Endothelial cell of umbilical vein (primary cell): ENCODE measurements around the gene LRCH1. TPM values are rescaled to one million over a fixed set of nuclear protein-coding genes. Genes with fewer than 3 reads are reported as not detected.

Experiments used
- BruUV-seq: library from RNA; stranded (reverse); fragments of 400-500 nt; replicated peaks from 2 replicates; lab custom pipeline; 2021; lab: Mats Ljungman, UMichigan
- CTCF ChIA-PET: fragments of 300-600, 350-600 bp; sonication (Branson Sonifier 250); formaldehyde crosslinking; loops from one replicate; lab custom pipeline; 2021; ENCODE audit warnings: antibody characterized with exemption, inconsistent platforms; lab: Charles Lee
- POLR2A ChIA-PET: fragments of 300-600, 350-600 bp; sonication (Branson Sonifier 250); formaldehyde crosslinking; loops from one replicate; lab custom pipeline; 2021; ENCODE audit warnings: antibody characterized with exemption, inconsistent platforms; lab: Charles Lee
- DNase-seq: peaks from one replicate; pipeline ENCODE4 v3.0.0-alpha.2; 2011; ENCODE audit warnings: low read depth, low spot score
- FAIRE-seq: peaks from 2 replicates; lab custom pipeline; 2011; peaks lifted over from hg19 to GRCh38; lab: Jason Lieb, UNC
- H2AFZ ChIP-seq: 2 replicates; pipeline ENCODE4 v1.6.0; 2012; ENCODE audit warnings: low read depth, low read length, control low read depth, inconsistent platforms
- H3K27ac ChIP-seq: 2 replicates; pipeline ENCODE4 v1.5.1; 2011; ENCODE audit warnings: low read depth, mild to moderate bottlenecking, control low read depth, low read length, moderate library complexity; ENCODE audit not compliant: insufficient read depth
- H3K27me3 ChIP-seq, 2 experiments: 2 replicates each; pipeline versions ENCODE4 v1.6.0 to v1.6.1; 2011; ENCODE audit warnings: low read length in 2 of 2, mixed read lengths in 1 of 2; ENCODE audit not compliant: control insufficient read depth in 2 of 2, insufficient read depth in 2 of 2
- H3K36me3 ChIP-seq, 2 experiments: 2 replicates in 1 of 2; 3 replicates in 1 of 2; pipeline ENCODE4 v1.5.1; 2011; ENCODE audit warnings: low read length in 2 of 2, mild to moderate bottlenecking in 1 of 2, moderate library complexity in 1 of 2; ENCODE audit not compliant: control insufficient read depth in 2 of 2, insufficient read depth in 2 of 2; ENCODE audit errors: extremely low read depth in 1 of 2
- H3K4me1 ChIP-seq: 3 replicates; pipeline ENCODE4 v1.5.1; 2011; ENCODE audit warnings: mild to moderate bottlenecking, low read length; ENCODE audit not compliant: control insufficient read depth, insufficient read depth; ENCODE audit errors: extremely low read depth
- H3K4me2 ChIP-seq: 2 replicates; pipeline ENCODE4 v1.6.1; 2011; ENCODE audit warnings: low read length, control low read depth, mixed read lengths; ENCODE audit not compliant: insufficient read depth
- H3K4me3 ChIP-seq, 3 experiments: fragments of 200-600 bp in 1 of 3; sonication (generic), shearing (Covaris generic) in 1 of 3; replicated peaks in 1 of 3; 2 replicates each; pipeline ENCODE4 v1.5.1; 2011 to 2016; ENCODE audit warnings: control low read depth in 3 of 3, low read length in 3 of 3, mild to moderate bottlenecking in 2 of 3, inconsistent platforms in 1 of 3, low read depth in 1 of 3, moderate library complexity in 1 of 3; ENCODE audit not compliant: insufficient read depth in 1 of 3
- H3K79me2 ChIP-seq: 2 replicates; pipeline ENCODE4 v1.6.0; 2012; ENCODE audit warnings: low read length, inconsistent platforms; ENCODE audit not compliant: control insufficient read depth, insufficient read depth
- H3K9ac ChIP-seq: replicated peaks from 2 replicates; pipeline ENCODE3; 2011; ENCODE audit warnings: low read length, control low read depth; ENCODE audit not compliant: insufficient read depth; ENCODE audit errors: extremely low read depth
- H3K9me1 ChIP-seq: replicated peaks from 3 replicates; pipeline ENCODE4 v1.6.0; 2011; ENCODE audit warnings: mild to moderate bottlenecking, low read length; ENCODE audit not compliant: control insufficient read depth, insufficient read depth; ENCODE audit errors: extremely low read depth
- H3K9me3 ChIP-seq: replicated peaks from 2 replicates; pipeline ENCODE4 v1.5.1; 2012; ENCODE audit warnings: low read length, inconsistent platforms; ENCODE audit not compliant: control insufficient read depth, insufficient read depth
- H4K20me1 ChIP-seq: replicated peaks from 2 replicates; pipeline ENCODE3; 2011; ENCODE audit warnings: mild to moderate bottlenecking, low read length; ENCODE audit not compliant: control insufficient read depth, insufficient read depth; ENCODE audit errors: extremely low read depth
- CTCF ChIP-seq, 2 donors: IDR thresholded peaks; 1 replicate in 1 of 2; 2 replicates in 1 of 2; pipeline ENCODE4 v1.5.1; 2011; ENCODE audit warnings: low read length in 2 of 2, mild to moderate bottlenecking in 2 of 2, moderate library complexity in 2 of 2, control low read depth in 1 of 2, inconsistent platforms in 1 of 2, low read depth in 1 of 2; ENCODE audit not compliant: insufficient read depth in 1 of 2; ENCODE audit errors: extremely low read depth in 1 of 2
- GATA2 ChIP-seq: IDR thresholded peaks from 2 replicates; pipeline ENCODE4 v1.7.0; 2011; ENCODE audit warnings: low read depth, mild to moderate bottlenecking, moderate library complexity, mixed read lengths, low read length; ENCODE audit not compliant: insufficient read length, insufficient read depth
- JUN ChIP-seq: IDR thresholded peaks from 2 replicates; pipeline ENCODE4 v1.6.1; 2011; ENCODE audit warnings: borderline replicate concordance, low read depth; ENCODE audit not compliant: insufficient read length, insufficient read depth
- MYC ChIP-seq: IDR thresholded peaks from one replicate; pipeline ENCODE4 v1.6.1; 2011; ENCODE audit warnings: mild to moderate bottlenecking, low read depth, low read length
- POLR2A ChIP-seq: IDR thresholded peaks from 2 replicates; pipeline ENCODE4 v1.6.1; 2012; ENCODE audit warnings: low read depth, mild to moderate bottlenecking, control low read depth, low read length
- POLR2AphosphoS5 ChIP-seq: IDR thresholded peaks from 2 replicates; pipeline ENCODE4 v1.6.1; 2012; ENCODE audit warnings: low read depth, mild to moderate bottlenecking, control low read depth, low read length, moderate library complexity; ENCODE audit not compliant: insufficient read depth
- dilution Hi-C: fragments of 300-500 bp; cut with MboI; formaldehyde crosslinking; loops from one replicate; pipeline ENCODE4 v1.15.0; 2019; ENCODE audit warnings: low sequenced_read_pairs; ENCODE audit not compliant: extremely low pct_ligation_motif_present
- intact Hi-C: fragments of 100-400 bp; cut with micrococcal nuclease; formaldehyde crosslinking; loops from one replicate; pipeline ENCODE4 v1.10.0; 2022
- polyA plus RNA-seq, 4 experiments: library from polyadenylated mRNA; depleted of rRNA in 3 of 4; stranded (reverse) in 3 of 4; unstranded in 1 of 4; fragments of >200 nt; gene quantifications; 2 replicates each; pipeline versions ENCODE4 v1.2.1 to v1.2.3, GENCODE V29; 2011 to 2012; ENCODE audit warnings: missing spikeins in 1 of 4
- total RNA-seq: library from RNA; stranded (reverse); gene quantifications from 2 replicates; pipeline ENCODE4 v1.2.3, GENCODE V29; 2021

The LRCH1 gene
- total and polyA plus RNA-seq, 2 donors (not counting 3 experiments of a cell fraction or from before 2014, with no cell fraction given): 5.4 to 16.5 TPM

- intact Hi-C loops: loop anchor here (1.0 to 10.0 kb wide), 7 partner anchors 52 to 556 kb away; no protein-coding TSS in a partner anchor
- no peak overlapping the region for H3K4me2 ChIP-seq
- no peak overlapping the region for H3K4me3 ChIP-seq
- H3K79me2 ChIP-seq: no peaks in the 10 kb centered on the region
- H4K20me1 ChIP-seq: no peaks in the 10 kb centered on the region
- peak; percentile 36 to 51 for TF ChIP-seq CTCF (IDR thresholded peaks at IDR 0.05; ENCODE audit: extremely low read depth in 1 of 2, insufficient read depth in 1 of 2, low read depth in 1 of 2, low read length in 2 of 2)
- TF ChIP-seq JUN: no peak
- TF ChIP-seq POLR2AphosphoS5: peak; percentile 32
- TF ChIP-seq GATA2: peak; percentile 77
- TF ChIP-seq POLR2A: no peak
- TF ChIP-seq MYC: no peak
- peaks cover 3 to 6% of the 10 kb centered on the region in 2 experiments for H3K36me3 ChIP-seq
- H3K4me1 ChIP-seq: peaks cover 12% of the 10 kb centered on the region
- H3K9me1 ChIP-seq: no peaks in the 10 kb centered on the region
- dilution Hi-C loops: no loop called here
- H3K9me3 ChIP-seq: no peaks in the 10 kb centered on the region
- DNase-seq: peak; percentile 83
- POLR2A ChIA-PET: interaction anchor here (0.5 kb wide), 1 partner anchor 113 kb away, joined by 3 read pairs; no protein-coding TSS in a partner anchor
- CTCF ChIA-PET: interaction anchor here (0.7 to 8.9 kb wide), 49 partner anchors 9 to 913 kb away, joined by 3 to 204 read pairs (median 3); partner anchors contain the start of gene LRCH1
- no peak overlapping the region for H3K27ac ChIP-seq
- H2AFZ ChIP-seq: no peak overlapping the region
- H3K9ac ChIP-seq: no peak overlapping the region
- FAIRE-seq: peak; percentile 85
- peaks cover 0 to 9% of the 10 kb centered on the region in 2 experiments for H3K27me3 ChIP-seq
- no TSS peak for BruUV-seq
Observed at GRCh38 chr13:46721054-46721453, 168.1 kb downstream of the LRCH1 start.
